ENCODE results near the gene DCTN2. TPM values are rescaled to one million over a fixed set of nuclear protein-coding genes. Genes with fewer than 3 reads are reported as not detected.

The DCTN2 gene
- total RNA-seq, 2 donors from 2014 or later: 101 to 153 TPM

DNA sequence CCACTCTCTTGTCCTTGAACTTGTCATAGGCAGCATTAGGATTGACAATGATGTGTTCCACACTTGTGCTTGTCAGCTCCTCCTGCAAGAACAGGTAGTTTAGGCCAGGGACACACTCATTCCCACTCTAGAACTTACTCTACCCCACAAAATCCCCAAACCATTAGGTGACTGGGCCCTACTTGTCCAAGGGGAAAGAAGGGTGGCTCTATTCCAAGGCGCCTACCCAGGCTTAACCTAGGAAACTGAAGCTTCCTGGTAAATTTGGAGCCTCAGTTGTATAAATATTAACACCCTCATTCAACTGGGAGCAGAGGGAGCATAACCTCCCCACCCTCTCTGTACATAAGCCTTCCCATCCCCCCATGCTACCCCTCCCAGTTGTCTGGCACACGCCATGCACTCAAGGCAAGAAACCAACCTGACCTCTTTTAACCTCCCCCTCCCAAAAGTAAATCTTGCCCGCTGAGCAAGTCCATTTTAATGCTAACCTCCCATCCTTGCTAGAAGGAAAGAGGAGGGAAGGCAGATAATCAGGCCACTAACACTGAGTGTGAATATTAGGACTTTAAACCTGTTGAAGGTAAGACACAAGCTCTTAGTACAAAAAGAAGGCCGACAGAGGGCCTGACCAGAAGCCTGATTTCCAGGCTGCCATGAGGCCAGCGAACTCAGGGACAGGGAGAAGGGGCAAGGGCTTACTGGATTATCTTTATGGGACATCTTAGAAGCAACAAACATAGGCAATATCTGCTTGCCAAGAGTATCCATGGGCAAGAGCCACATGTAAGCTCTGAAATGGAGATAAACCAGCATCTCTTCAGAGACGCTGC lies 11.0 kb downstream of the DCTN2 start:
- ATAC-seq (ENCODE audit: insufficient number of reproducible peaks, low FRiP score, low read depth): no peak
- no peak overlapping the region for H3K27ac ChIP-seq

DNA sequence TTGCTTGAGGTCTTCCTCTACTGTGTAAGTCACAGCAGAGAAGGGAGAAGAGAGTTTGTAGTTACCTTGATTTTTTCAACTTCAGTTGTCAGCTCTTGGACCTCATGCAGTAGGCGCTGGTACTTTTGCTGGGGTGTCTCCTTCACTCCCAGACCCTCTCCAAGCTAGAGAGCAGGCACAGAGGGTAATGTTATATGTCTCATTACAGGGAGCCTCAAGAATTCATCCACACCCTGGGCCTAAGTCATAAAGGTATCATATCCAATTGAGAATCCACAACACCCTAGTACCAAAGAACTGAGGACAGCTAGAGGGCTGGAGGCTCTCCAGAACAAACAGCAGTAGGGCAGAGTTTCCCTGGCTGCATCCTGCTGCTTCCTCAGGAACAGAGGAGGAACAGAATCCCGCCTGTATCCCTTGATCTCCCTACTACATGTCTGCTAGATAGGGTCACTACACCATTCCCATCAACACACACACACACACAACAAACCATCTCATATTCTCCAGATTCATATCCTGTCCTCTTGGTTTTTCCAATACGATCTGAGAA lies 11.9 kb downstream of the DCTN2 start:
- no peaks in the 10 kb centered on the region for H3K27me3 ChIP-seq (replicated peaks; ENCODE audit: insufficient read depth)
- DNase-seq (ENCODE audit: low spot score): no peak
- TF ChIP-seq, protein P1, sequence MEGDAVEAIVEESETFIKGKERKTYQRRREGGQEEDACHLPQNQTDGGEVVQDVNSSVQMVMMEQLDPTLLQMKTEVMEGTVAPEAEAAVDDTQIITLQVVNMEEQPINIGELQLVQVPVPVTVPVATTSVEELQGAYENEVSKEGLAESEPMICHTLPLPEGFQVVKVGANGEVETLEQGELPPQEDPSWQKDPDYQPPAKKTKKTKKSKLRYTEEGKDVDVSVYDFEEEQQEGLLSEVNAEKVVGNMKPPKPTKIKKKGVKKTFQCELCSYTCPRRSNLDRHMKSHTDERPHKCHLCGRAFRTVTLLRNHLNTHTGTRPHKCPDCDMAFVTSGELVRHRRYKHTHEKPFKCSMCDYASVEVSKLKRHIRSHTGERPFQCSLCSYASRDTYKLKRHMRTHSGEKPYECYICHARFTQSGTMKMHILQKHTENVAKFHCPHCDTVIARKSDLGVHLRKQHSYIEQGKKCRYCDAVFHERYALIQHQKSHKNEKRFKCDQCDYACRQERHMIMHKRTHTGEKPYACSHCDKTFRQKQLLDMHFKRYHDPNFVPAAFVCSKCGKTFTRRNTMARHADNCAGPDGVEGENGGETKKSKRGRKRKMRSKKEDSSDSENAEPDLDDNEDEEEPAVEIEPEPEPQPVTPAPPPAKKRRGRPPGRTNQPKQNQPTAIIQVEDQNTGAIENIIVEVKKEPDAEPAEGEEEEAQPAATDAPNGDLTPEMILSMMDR (IDR thresholded peaks at IDR 0.05): no peak

More for the DNA sequence above, 11.0 kb downstream of the DCTN2 start:
- Histone ChIP-seq H3K27me3 (replicated peaks; ENCODE audit: insufficient read depth) (no peaks in the 10 kb centered on the region), H3K4me1 (ENCODE audit: control insufficient read depth in 1 of 2, low read depth in 2 of 2) (no peaks in the 10 kb centered on the region), H3K36me3 (peaks cover 49% of the 10 kb centered on the region), H3K4me3 (no peak overlapping the region), H3K9me3 (no peaks in the 10 kb centered on the region)
- no peak for DNase-seq (ENCODE audit: low spot score)
- TF ChIP-seq, protein P1 (IDR thresholded peaks at IDR 0.05): no peak

DNA sequence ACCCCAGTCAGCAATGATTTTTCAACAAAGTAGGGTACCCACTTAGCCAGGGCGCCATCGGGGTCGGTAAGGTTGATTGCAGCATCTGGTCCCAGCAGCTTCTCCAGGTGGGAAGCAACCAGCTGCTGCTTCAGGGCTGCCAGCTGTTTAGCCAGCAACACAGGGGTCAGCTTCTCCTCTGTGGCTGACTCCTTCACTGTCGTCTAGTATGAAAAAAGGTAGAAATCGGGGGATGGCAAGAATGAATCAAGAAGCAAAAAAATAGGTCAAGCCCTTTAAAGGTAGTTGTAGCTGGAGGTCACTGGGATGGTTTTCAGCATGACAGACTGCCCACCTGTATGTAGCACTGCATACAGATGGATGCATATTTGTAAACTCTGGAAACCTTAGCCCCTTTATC lies 12.7 kb downstream of the DCTN2 start:
- TF ChIP-seq, protein P1 (IDR thresholded peaks at IDR 0.05): no peak
- no peak overlapping the region for H3K4me3 ChIP-seq
- no peaks in the 10 kb centered on the region for H3K9me3 ChIP-seq
- DNase-seq (ENCODE audit: low spot score) (no peak), ATAC-seq (ENCODE audit: insufficient number of reproducible peaks, low FRiP score, low read depth) (no peak)
- H3K36me3 ChIP-seq: peaks cover 65% of the 10 kb centered on the region
- no peaks in the 10 kb centered on the region for H3K27me3 ChIP-seq (replicated peaks; ENCODE audit: insufficient read depth)
- H3K4me1 ChIP-seq (ENCODE audit: control insufficient read depth in 1 of 2, low read depth in 2 of 2): no peaks in the 10 kb centered on the region
- no peak overlapping the region for H3K27ac ChIP-seq

More for the DNA sequence above, 11.9 kb downstream of the DCTN2 start:
- Histone ChIP-seq H3K9me3 (no peaks in the 10 kb centered on the region), H3K4me1 (ENCODE audit: control insufficient read depth in 1 of 2, low read depth in 2 of 2) (no peaks in the 10 kb centered on the region), H3K4me3 (no peak overlapping the region), H3K27ac (no peak overlapping the region), H3K36me3 (peaks cover 58% of the 10 kb centered on the region)
- ATAC-seq (ENCODE audit: insufficient number of reproducible peaks, low FRiP score, low read depth): no peak

DNA sequence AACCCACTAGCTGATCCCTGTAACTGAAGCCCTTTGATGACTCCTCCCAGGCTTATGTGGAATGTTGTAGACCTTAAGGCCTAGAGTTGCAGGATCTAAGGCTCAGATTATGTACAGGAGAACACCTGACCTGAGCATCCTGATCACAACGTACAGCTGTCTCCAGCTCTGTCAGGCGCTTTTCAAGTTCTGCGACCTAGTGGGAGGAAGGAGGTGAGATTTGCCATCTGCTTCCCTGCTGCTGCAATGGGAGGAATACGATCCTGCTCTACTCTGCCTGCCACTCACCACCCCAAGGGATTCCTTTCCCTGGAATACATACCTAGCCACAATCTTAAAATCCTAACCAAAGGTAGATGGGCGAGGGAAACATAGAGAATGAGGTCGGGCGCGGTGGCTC lies 13.9 kb downstream of the DCTN2 start:
- TF ChIP-seq, protein P1 (IDR thresholded peaks at IDR 0.05): no peak
- Histone ChIP-seq H3K4me3 (no peak overlapping the region), H3K36me3 (peaks cover 73% of the 10 kb centered on the region), H3K4me1 (ENCODE audit: control insufficient read depth in 1 of 2, low read depth in 2 of 2) (no peaks in the 10 kb centered on the region), H3K27me3 (replicated peaks; ENCODE audit: insufficient read depth) (no peaks in the 10 kb centered on the region), H3K9me3 (no peaks in the 10 kb centered on the region), H3K27ac (no peak overlapping the region)
- no peak for DNase-seq (ENCODE audit: low spot score)
- no peak for ATAC-seq (ENCODE audit: insufficient number of reproducible peaks, low FRiP score, low read depth)

DNA sequence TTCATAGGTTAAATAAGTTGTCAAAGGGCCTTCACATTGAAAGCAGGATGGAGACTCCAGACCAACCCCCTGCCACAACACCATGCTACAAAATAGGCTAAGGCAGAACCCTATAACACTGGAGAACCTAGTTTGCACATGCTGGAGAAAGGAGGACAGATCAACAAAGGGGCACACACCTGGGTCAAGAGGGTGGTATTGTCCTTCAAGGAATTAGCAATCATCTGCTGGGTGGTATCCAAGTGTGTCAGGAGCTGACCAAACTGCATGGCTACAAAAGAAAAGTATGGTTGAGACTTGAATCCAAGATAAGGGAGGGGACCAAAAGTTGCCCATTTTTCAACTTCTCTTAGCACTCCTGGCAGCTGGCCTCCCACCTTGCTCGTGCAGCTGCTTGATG lies 15.2 kb downstream of the DCTN2 start:
- Histone ChIP-seq H3K4me1 (ENCODE audit: control insufficient read depth in 1 of 2, low read depth in 2 of 2) (no peaks in the 10 kb centered on the region), H3K4me3 (no peak overlapping the region), H3K27me3 (replicated peaks; ENCODE audit: insufficient read depth) (no peaks in the 10 kb centered on the region), H3K9me3 (no peaks in the 10 kb centered on the region), H3K27ac (no peak overlapping the region), H3K36me3 (peaks cover 78% of the 10 kb centered on the region)
- DNase-seq (ENCODE audit: low spot score): no peak
- ATAC-seq (ENCODE audit: insufficient number of reproducible peaks, low FRiP score, low read depth): no peak
- TF ChIP-seq, protein P1 (IDR thresholded peaks at IDR 0.05): no peak

All from thoracic aorta (tissue), 2 donors.